Kidney glomerular epithelial cell (primary cell): Measurements from ENCODE around the gene DNMT1.
"Not testable (repeated sequence)": the region's sequence is repeated elsewhere in the genome, so short reads cannot be mapped to it uniquely, and the experiment has no call there.

Source experiments
- DNase-seq: peaks from one replicate; lab custom pipeline; 2025; lab: John Stamatoyannopoulos, UW

Gene DNMT1

DNA sequence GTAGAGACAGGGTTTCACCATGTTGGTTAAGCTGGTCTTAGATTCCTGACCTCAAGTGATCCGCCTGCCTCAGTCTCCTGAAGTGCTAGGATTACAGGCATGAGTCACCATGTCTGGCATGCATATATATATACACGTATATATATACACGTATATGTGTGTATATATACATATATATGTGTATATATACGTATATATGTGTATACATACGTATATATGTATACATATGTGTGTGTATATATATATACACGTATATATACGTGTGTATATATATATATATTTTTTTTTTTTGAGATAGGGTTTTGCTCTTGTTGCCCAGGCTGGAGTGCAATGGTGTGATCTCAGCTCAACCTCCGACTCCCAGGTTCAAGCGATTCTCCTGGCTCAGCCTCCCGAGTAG is 11.9 kb downstream of the DNMT1 start:
- DNase-seq: no peak

DNA sequence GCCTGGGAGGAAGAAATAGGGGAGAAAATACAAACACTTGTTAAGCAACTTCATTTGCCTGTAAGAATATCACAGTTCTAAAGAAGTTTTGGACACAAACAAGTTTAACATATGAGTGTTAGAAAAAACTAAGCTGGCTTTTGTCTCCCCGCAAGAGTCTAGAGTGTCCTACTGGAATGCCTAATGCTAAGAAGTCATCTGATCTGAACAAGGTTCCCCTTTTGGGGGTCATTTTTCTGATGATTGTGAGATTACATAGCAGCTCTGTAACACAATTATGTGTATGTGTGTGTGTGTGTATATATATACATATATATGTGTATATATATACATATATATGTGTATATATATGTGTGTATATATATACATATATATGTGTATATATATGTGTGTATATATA is 12.7 kb downstream of the DNMT1 start:
- no peak for DNase-seq

DNA sequence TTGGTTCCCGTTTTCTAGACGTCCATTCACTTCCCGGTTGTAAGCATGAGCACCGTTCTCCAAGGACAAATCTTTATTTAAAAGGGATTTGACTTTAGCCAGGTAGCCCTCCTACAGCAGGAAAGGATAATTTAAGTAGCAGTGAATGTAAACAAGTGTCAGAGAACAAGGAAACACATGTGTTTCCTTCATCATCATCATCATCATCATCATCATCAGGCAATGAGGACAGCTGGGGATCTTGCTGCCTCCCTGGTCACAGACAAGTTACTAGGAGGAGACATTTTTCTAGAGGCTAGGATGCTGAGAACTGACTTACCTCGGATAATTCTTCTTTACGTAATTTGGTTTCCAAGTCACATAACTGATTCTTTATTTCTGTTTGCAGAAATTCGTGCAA is 14.3 kb downstream of the DNMT1 start:
- no peak for DNase-seq

DNA sequence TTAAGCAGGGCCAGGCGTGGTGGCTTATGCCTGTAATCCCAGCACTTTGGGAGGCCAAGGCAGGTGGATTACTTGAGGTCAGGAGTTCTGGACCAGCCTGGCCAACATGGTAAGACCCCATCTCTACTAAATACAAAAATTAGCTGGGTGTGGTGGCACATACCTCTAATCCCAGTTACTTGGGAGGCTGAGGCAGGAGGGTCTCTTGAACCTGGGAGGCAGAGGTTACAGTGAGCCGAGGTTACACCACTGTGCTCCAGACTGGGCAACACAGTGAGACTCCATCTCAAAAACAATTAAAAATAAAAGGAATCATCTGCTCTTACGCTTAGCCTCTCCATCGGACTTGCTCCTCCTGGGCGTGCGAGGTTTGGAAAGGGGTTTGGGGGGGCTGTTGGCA is 14.7 kb downstream of the DNMT1 start:
- DNase-seq: not testable (repeated sequence)

DNA sequence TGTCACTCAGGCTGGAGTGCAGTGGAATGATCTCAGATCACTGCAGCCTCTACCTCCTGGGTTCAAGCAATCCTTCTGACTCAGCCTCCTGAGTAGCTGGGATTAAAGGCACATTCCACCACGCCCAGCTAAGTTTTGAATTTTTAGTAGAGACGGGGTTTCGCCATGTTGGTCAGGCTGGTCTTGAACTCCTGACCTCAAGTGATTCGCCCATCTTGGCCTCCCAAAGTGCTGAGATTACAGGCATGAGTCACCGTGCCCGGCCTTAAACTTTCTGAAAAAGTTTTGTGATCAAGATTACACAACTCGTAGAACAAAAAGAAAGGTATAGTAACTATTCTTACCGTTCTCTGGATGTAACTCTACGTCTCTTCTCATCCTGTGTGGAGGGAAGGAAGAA is 21.2 kb downstream of the DNMT1 start:
- no peak for DNase-seq

DNA sequence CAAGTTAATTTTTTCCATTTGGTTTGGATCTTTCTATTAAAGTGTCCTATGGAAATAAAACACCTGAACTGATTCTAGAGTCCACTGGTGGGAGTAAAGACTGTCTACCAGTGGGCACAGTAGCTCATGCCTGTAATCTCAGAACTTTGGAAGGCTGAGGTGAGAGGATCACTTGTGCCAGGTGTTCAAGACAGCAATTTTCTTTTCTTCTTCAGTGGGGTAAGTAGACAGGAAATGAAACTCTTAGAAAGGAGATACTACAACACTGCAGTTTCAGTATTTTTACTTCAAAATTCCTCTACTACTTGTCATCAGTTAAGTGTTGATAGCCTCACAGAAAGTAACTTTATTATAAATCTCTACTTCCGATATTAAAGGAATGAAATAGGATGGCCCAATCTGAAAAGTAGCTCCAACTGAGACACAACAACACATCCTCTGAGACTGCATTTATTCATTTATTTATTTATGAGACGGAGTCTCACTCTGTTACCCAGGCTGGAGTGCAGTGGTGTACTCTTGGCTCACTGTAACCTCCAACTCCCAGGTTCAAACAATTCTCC is 26.3 kb downstream of the DNMT1 start:
- DNase-seq: no peak

DNA sequence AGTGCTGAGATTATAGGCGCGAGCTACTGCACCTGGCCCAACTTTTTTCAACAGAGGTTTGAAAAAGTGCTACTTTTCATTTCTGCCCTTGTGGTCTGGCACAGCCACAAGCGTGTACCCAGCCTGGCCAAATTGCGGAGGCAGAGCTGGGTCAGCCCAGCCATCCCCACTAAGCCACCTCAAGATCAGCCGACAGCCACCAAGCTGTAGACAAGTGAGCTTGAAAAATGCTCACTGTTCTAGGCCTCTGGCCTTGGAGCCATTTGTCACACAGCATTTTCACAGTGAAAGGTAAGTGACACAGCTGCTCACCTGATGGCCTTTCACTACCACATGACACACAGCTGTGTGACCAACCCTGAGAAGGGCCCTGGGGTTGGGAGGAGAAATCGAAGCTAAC is 27.3 kb downstream of the DNMT1 start:
- no peak for DNase-seq

DNA sequence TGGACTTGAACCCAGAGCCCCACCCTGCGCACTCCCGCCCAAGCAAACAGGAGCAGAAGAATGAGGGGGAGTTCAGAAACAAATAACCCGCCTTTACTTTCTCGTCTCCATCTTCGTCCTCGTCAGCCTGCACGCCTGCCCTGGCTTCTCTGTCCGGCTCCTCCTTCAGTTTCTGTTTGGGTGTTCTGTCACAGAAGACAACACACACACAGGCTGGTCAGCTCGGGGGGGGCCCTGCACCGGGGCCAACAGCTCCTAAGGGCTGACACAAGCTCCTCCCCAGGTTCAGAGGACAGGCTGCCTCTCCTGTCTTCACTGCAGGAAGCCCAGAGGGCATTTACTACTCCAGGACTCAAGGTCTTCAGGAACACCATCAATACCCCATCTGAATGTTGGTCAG is 28.3 kb downstream of the DNMT1 start:
- DNase-seq: not testable (repeated sequence)

DNA sequence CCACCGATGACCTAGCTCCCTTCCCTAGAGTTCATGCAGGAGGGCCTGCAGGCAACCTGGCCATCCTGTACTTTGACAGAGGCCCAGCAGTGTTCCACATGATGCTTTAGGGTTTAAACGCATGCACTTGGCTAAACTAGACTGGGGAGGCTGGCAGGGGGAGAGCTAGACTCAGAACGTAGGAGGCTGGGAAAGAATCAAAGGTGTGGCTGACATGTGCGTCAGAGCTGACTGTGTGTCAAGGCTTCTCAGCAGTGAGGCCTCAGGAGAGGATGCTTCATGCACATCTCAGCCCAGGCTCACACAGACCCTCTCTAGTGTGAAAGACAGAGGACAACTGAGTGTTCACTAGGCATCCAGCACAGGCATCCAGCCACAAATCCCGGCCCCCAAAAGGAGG is 28.7 kb downstream of the DNMT1 start:
- DNase-seq: no peak

DNA sequence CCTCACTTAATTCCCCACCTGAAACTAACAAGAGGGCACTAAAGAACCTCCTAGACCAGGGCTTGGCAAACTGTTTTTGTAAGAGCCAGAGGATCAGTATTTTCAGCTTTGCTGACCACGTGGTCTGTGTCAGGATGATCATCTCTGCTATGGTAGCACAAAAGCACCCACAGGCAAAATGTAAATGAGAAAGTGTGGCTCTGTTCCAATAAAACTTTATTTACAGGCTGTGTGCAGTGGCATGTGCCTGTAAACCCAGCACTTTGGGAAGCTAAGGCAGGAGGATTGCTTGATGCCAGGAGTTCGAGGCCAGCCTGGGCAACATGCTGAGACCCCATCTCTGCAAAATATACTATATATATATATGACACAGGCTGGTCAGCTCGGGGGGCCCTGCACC is 31.2 kb downstream of the DNMT1 start:
- no peak for DNase-seq

DNA sequence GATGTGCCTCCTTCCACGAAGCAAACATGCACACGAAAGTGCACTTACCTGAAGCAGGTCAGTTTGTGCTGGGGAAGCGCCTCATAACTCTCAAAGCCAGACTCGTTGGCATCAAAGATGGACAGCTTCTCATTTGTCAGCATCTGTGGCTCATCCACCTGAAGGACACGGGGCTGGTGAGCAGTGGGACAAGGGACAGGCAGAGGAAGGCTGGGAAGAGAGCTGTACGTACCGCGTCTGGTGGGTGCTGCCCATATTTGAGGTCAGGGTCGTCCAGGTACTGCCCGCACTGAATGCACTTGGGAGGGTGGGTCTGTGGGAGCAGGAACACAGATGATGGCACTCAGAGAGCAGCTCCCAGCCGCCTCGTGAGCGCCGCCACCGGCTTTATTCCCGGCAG is 35.1 kb downstream of the DNMT1 start:
- DNase-seq: no peak

DNA sequence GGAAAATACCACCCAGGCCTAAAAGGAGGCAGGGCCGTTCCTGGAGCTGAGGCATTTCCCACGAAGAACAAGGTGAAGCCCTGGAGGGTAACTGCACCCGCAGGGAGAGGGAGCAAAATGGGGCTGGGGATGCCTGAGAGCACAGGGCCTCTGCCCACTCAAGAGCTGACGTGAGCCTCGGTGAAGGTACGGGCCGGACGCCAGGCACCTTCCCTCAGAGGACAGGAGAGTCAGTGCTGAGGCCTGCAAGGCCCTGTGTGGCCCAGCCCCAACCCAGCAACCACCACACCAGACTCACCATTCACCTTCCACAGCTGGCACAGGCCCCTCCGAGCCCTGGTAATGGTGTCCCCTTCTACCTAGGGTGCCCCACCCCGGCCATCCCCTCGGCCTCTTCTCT is 36.3 kb downstream of the DNMT1 start:
- DNase-seq: no peak

DNA sequence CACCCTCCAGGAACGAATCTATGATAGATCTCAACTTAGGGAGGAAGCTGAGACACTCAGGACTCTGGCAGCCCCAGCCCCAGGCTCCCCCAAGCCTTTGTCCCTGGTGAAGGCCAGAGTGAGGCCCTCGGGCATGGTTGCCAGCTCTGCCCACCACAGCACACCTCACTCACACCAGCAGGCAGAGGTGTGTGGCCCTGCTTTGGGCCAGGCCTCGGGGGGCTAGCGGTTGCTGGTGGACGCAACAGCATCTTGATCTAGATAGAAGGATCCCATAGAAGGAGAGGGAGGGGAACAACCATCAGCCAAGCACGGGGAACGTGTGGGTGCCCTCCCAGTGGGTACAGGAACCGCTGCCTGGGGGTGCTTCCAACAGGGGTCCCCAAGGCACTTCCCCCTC is 36.7 kb downstream of the DNMT1 start:
- no peak for DNase-seq

DNA sequence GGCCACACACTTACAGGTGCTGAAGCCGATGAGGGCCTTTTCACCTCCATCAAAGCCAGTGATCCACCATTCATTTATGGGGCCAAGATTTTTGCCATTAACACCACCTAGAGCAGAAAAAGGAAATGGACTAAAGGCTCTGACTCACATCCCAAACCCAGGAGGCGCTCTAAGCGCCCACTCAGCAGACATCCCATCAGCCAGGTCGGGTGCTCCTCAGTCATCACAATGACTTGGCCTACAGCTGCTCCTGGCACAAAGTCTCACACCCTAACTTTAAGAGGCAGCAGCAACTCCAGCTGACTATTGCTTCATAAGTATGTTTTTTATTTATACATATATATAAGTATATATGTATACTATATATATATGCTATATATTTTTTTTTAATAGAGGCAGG is 38.9 kb downstream of the DNMT1 start:
- no peak for DNase-seq

DNA sequence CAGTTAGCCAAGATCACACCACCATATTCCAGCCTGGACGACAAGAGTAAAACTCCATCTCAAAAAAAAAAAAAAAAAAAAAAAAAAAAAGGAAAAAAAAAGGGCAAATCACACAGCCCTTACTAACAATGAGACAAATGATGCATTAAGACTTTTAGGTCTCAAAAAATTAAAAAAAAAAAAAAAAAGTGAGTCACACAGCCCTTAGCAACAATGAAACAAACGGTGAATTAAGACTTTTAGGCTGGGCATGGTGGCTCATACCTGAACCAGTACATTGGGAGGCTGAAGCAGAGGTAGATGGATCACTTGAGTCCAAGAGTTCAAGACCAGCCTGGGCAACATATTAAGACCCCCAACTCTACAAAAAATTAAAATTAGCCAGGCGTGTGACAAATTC is 42.7 kb downstream of the DNMT1 start:
- DNase-seq: no peak

DNA sequence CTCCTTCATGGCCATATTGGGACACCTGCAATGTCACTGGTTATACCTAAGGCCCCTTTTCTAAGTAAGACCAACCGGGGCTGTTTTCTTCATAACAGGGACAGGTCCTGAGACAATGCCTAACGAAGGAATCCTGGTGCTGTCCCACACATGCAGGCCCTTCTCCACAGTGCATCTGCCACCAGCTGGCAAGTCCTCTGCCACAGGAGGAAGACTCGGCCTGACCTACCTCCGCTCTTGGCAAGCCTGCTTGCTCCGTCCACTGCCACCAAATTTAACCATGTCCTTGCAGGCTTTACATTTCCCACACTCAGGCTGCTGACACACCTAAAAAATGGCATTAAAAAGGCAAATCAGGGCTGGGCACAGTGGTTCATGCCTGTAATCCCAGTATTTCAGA is 43.2 kb downstream of the DNMT1 start:
- DNase-seq: no peak

DNA sequence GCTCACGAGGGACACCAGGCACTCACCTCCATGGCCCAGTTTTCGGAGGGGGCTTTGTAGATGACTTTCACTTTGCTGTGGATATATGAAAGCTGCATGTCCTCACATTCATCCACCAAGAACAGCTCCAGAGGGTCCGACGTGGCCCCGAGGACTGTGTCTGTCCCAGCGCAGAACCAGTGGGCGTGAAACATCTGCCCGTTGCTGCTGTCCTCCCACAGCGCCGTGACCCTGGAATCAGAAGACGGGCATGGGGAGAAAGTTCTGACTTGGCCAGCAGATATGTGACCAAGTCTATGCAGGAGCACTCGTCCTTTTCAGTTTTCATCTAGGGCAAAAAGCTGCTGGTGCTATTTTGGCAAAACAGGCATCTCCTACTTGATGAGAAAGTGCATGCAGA is 45.3 kb downstream of the DNMT1 start:
- no peak for DNase-seq

DNA sequence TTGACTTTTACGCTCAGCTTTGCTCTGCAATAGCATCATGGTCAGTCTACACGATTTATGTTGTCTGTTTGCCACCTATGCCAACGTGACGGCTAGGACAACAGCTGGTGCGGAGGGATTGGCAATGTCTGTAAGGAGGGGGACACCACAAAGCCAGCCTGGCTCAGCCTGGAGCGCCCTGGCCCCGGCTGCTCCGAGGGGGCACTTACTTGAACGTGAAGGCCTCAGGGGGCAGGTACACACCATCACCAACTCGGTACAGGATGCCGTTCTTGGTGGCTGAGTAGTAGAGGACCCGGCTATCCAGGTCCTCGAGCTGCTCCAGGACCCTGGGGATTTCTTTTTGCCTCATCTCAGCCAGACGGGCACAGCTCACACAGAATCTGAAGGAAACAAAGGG is 48.6 kb downstream of the DNMT1 start:
- DNase-seq: no peak

DNA sequence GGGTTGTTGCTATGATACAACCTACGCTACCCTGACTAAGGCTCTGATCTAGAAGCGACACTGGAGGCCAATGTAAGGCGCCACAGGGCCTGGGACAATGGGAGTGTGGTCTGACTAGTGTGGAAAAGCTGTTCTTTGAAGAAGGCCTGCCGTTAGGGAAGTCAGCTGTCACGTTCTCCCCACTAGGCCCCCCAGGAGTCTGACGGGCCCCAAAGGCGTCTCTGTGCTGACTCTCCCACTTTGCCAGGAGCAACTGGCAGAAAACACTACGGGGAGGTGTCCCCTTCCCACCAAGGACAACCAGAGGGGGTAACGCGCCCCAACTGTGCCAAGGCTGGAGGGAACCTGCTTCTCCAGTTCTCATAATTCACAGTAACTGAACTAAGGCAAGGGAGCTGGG is 49.7 kb downstream of the DNMT1 start:
- no peak for DNase-seq

DNA sequence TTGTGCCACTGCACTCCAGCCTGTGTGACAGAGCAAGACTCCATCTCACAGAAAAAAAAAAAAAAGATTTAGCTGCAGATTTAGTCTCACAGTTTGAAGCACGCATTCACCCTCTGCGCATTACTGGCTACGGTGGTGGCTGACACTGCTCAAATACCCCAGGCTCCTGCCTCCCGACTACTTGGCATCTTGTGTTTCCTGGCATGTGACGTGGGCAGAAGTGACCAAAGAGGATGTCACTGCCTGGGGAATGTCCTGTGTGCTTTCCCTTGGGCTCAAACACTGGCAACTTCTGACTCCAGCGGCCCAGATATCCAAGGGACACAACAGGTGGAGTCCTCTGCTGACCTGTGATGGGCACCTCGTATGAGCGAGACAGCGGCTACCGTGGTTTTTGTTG is 50.4 kb downstream of the DNMT1 start:
- no peak for DNase-seq

DNA sequence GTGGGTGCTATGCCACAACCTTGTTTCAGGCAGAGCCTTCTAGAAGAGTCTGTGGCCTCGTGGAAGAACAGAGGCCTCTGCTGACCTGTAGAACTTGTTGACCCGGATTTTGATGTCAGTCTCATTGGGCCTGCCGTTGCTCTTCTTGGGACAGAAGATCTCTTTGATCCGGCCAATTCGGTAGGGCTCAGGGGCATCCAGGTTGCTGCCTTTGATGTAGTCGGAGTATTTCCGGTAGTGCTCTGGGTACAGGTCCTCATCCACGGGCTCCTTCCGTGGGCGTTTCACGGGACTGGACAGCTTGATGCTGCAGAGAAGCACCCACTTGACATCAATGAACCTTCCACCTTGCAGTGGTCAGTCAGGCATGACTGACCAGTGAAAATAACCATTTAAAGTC is 51.1 kb downstream of the DNMT1 start:
- no peak for DNase-seq

DNA sequence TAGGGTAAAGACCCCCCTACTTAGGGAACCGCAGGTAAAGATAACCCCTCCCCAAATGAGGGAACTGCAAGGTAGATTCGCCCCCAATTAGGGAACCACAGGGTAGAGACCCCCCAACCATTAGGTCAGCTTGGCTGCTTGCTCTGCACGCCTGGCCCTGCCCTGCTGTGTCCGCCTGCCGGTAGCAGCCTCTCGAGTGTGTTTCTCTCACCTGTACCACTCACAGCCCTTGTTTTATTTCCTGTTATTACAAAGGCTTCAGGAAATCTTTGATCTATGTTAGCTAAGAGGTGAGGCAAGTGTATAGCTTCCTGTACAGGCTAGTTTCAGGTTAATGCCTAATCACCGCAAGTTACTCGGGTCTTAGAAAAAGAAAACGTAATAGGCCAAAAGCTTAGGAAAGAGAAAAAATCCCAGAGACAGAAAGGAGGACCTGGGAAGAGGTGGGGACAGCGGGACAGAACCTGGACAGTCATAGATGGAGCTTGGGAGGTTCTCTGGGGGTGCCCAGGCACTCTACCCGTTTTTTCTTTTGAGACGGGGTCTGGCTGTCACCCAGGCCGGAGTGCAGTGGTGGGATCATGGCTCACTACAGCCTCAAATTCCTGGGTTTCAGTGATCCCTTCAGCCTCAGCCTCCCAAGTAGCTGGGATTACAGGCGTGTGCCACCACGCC is 51.9 kb downstream of the DNMT1 start:
- no peak for DNase-seq

DNA sequence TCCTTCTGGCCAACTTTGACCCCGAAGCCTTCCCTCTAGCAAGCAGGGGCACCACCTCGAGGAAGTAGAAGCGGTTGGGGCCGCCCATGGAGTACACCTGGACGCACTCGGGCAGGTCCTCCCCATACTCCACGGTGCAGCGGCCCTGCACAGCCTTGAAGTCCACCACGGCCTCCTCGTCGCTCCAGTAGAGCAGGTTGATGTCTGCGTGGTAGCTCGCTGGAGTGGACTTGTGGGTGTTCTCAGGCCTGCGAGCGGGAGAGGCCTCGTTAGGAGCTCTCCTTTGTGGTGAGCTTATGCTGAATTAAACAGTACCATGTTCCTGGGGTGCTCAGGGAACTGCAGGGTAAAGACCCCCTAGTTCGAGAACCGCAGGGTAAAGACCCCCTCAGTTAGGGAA is 52.8 kb downstream of the DNMT1 start:
- no peak for DNase-seq

DNA sequence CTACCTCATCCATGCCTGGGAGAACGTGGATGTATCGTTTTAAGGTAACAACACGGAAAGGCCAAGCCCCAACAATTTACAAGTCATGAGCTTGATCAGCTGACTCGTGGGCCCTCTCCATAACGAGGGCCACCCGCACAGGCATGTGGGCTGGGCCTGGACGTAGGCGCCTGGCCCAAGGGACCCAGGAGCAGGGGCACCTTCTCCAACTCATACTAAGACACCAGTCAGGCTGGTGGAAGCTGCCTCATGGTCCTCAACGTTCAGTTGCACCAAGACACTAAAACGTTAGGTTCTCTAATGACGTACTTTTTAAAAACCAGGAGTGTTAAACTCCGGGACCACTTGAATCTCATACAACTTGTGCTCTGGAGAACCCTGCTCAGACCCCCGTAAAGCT is 53.3 kb downstream of the DNMT1 start:
- no peak for DNase-seq

DNA sequence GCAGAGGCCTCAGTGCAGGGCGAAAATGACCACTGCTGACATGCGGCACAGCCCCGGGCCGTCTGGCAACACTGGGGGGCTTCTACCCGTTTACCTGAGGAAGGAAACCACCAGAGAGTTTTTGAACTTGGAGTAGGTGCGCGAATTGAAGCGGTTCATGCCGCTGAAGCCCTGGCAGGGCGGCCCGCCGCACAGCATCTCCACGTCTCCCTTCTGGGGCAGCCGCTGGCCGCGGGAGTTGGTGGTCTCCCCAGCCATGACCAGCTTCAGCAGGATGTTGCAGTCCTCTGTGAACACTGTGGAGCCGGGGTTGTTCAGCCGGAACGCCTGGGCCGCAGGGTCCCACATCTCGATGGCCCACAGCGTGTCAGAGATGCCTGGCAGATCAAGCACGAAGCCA is 54.8 kb downstream of the DNMT1 start:
- no peak for DNase-seq
